GM19035 (cell line): ENCODE data around the gene PLCG1.

Experiments used
- ATAC-seq: cut with Tn5 transposase; IDR thresholded peaks from one replicate; pipeline ENCODE4 v1.9.1; 2021; ENCODE audit not compliant: unreplicated experiment

The PLCG1 gene

DNA sequence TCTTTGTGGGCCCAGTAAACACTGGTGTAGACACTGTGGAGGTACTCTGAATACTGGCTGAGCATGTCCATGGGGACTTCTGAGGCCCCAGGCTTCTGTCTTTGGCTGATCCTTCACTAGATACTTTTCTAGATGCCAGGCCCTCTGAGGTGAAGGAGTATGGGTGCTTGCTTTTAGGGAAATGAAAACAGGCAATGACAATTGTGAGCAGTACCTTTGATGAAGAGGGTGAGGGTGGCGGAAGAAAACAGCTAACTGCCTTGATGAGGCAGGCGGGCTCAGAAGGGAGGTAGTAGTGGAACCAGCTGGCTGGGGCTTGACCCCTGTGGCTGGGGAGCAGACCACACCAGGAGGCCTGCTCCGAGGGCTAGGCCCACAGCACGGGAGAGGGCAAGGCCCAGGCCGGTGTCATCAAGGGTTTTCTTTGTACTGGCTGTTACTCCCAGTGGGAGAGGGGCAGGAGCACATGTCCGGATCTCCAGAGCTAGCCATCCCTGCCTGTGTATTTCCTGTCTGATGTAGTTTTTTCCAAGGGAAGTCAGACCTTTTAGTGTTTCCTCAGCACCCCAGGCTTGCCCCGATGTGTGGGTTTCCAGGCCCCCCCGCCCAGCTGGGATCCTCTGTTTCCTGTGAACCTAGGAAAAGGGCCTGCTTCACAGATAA, 3.9 kb downstream of the PLCG1 start:
- ATAC-seq = no peak

DNA sequence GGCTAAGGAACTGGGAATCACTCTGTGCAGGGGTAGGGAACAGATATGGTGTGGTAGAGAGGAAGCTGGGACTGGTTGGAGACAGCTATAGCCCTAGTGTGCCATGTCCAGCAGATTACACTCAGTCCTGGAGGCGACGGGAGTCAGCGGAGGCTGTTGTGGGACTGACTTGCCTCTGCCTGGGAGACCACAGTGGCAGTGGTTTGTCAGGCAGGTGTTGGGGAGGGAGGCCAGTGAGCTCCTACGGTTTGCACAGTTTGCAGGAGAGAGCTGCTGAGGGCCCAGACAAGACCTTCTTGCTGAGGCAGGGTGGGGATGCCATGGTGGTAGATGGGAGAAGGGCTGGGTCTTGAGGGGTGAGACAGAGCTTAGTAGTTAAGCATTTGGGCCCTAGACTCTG, 4.9 kb downstream of the PLCG1 start:
- no peak for ATAC-seq

DNA sequence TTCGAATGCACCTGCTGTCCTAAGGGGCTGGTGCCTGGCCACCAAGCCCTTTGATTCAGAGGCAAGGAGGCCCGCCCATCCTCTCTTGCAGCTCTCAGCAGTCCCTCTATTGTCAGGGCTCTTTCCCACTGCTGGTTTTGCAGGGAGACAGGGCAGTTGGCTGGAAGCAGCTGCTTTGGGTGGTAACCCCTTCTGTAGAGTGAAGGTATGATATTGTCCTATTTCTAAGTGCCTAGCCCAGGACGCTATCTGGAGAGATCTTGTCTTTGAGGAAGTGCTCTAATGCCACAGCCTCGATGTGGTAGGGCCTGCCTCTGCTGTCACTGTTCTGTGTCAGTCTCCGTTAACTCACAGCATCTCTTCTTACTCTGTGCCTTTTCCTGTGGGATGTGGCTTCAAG, 5.6 kb downstream of the PLCG1 start:
- no peak for ATAC-seq

DNA sequence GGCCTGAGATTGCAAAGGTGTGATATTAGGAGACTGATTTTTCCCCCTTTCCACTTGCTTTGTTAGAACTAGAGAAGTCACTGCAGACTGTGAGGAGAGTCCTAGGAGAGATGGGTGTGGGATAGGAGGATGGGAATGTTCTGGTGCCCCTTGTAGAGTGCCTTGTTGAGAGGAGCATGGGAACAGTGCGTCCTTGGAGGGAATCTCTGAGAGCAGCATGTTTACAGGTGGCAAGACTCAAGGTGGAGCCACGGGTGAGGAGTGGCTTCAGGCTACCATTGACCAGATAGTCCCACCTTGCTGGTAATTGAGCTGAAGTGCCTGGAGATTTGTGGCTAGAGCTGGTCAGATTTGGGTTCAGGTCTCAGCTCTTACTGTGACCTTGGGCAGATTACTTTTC, 6.0 kb downstream of the PLCG1 start:
- ATAC-seq = no peak

DNA sequence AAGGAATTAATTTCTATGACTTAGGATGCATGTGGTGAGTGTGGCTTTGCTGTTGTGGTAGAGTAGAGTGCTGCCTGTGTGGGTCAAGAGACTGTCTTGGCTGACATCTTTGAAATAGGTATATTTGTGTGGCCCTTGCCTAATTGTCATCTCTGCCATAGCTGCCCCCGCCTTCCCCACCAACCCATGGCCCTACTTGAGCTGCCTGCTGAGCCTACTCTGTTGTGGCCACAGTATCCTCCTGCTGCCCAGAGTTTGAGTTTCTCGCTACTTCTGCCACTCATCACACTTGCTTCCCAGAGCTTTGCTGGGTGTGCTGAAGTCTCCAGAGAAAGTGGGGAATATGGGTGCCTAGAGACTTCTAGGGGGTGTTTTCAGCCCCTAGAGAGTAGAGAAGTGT, 8.0 kb downstream of the PLCG1 start:
- ATAC-seq = no peak

DNA sequence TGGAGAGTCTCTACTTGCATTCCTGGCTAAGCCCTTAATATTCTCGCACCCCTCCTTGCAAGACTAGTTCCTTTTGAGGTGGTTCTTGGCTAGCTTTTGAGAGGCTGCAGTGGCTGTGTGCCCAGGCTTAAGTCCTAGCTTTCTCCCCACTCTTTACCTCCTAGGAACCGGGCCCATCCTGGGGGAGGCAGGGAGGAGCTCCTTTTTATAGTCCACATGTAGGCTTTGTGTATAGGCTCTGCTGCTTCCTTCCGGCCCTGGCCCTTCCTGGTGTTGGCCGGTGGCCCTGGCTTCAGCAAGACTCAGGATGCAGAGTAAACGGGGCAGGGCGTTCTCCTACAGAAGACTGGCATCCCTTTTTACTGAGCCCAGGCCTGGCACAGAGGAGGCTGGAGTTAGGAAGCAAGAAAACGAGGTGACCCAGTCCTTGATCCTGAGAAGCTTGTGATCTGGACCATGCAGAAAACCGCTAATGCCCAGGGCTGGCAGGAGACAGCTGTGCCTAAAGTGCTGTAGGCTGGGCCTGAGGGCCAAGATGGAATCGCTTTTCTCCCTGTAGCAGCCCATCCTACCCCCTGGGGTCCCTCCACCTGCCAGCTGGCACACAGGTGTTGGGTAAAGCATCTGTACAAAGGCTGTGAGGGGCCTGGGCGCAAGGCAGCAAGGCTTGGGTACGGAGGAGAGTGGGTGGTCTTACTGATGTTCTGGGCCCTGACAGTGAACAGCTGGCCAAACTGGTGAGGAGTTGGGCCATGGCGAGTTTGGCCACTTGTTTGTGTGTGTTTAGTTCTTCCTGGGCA, 8.7 kb downstream of the PLCG1 start:
- ATAC-seq = no peak

DNA sequence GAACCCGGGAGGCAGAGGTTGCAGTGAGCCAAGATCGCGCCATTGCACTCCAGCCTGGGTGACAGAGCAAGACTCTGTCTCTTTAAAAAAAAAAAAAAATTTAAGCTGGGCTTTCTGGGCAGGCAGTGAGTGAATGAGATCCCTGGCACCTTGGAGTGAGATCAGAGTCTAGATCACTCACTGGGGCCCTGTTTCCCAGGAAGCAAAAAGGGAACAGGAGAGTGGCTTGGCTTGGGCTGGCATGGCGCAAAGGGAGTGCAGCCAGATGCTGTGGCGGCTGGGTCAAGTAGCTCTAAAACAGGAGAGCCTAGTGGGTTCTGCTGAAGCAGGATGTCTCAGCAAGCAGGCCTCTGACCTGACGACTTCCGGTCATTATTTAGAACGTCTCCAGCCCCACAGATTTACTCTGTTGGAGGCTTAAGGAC, 10.4 kb downstream of the PLCG1 start:
- ATAC-seq = no peak

DNA sequence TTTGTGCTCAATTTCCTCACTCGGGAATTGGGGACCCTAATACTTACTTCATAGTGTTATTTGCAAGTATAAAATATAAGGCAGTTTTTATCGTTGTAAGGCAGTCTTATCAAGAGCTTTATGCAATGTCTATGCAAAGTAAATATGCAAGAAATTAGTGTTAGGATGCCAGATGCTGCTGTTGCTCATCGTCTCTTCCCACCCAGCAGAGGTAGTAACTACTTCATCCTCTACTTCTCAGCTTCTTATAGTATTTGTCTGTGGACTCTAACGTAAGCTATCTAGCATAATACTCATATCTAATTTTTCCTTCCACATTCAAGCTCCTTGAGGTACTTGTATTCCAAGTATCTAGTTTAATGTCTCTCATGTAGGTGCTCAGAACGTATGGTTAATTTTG, 11.6 kb downstream of the PLCG1 start:
- no peak for ATAC-seq

DNA sequence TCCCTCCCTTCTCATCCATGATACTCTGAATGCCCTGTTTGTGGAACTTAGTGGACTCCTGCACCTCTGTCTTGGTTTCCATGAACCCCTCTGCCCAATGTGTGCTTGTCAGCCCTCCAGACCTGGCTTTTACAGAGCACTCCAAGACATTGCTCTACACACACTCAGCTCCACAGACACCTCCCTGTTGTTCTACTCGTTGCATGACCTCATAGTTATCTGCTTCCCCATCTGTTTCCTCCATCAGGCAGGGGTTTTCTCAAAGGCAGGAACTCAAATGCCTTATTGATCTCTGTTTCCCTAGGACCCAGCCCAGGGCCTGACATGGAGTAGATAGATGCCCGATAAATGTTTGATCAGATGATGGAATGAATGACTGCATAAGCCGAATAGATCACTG, 13.3 kb downstream of the PLCG1 start:
- no peak for ATAC-seq

DNA sequence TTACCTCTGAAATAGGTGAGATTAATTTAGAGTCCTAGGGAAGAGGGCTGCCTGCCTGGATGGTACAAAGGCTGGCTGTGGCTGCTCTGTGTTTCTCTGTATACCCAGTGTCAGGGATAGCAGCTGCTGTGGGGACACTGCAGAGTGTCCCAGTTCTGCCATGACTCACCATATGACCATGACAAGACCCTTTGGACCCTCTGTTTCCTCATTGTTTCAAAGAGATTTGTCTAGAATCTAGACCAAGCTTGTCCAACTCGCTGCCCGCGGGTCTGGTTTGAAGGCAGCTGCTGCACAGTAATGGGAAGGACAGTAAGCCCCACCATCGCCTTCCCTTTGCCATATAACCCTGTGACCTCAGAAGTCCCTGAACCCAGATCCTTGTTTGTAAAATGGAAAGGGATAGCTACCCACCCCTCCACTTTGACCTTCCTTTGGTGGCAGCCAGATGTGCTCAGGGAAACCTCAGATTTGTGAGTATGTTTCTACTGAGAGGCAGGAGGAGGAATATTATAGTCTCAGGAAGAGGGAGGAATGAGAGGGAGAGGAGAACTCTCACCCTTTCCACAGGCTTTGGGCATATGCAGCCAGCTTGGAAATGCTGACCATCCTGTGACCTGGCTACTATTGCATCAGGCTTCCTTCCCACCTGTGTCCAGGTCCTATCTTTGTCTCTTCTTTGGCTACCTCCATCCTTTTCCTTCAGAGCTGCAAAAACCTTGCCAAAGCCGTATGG, 14.0 kb downstream of the PLCG1 start:
- no peak for ATAC-seq

DNA sequence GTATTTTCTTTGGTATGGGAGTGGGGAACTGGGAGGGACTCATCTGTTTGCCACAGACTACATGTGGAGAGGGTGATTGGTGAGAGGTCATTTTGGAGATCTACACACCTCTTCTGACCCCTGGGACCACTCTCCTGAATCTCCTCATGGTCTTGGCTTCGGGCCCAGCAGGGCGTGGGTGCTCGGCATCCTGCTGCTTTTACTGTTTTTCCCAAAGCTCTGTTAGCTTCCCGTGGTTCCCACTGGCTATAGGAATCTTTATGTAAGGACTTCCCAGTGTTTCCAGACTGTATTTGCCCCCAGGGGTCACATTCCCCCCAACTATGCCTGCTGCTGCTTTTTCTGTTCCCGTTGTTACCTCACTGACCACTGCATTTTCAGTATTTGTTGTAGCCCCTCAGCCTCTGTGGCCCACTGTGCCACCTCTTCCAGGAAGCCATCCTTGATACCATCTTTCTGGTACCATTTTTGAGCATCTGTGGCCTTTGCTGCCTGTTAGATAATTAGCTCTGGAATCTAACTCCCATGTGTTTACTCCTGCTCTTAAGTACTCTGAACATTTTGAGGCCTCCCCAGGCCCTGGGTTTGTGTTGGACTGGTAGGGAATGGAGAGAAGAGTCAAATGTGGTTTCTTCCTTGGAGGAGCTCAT, 14.9 kb downstream of the PLCG1 start:
- ATAC-seq = no peak

DNA sequence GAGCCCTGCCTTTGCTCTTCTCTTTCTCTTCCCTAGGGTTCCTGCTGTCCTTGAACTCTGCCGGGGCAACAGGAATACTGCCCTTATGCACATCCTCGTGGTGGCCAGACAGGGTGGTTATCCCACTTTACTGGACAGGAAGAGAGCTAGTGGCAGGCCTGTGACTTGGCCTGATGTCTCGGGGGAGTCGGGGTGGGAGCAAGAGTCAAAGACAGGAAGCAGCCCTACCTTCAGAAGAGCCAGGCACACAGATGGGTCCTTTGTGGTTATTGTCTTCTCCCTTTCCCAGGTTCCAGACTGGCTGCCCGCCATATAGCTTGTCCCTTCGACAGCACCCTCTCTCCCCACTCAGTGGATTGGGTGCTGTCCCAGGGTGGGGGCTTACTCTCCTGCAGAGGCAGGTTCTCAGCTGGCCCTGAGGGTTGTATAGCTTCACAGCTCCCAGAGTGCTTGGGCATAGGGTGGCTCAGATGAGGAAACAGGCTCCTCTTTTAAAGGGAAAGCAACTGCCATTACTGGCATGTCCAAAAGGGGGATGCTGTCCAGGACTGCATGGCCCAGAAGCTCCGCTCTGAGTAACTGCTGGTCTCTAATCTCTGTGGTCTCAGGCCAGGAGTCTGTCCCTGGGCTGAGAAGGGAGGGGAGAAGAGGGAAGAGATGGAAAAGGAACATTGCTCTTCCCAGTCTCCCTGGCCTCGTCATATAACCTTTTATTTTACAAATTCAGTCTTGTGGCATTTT, 17.3 kb downstream of the PLCG1 start:
- no peak for ATAC-seq

DNA sequence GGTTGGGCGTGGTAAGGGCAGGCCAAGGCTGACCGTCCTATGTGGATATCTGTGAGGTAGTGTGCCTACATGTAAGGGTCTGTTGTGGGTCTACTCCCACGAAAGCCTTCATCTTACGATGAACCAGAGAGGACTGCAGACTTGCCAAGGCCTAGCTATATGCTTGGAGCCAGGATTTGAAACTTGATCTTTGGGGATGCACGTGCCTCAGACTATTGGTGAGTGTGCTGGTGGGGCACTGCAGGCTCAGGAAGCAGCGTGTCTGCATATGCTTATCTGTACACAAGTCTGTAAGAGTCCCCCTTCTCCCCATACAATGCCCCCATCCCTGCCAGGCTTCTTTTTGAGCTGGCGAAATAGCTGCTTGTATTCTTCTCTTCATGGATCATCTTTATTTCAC, 17.9 kb downstream of the PLCG1 start:
- no peak for ATAC-seq

DNA sequence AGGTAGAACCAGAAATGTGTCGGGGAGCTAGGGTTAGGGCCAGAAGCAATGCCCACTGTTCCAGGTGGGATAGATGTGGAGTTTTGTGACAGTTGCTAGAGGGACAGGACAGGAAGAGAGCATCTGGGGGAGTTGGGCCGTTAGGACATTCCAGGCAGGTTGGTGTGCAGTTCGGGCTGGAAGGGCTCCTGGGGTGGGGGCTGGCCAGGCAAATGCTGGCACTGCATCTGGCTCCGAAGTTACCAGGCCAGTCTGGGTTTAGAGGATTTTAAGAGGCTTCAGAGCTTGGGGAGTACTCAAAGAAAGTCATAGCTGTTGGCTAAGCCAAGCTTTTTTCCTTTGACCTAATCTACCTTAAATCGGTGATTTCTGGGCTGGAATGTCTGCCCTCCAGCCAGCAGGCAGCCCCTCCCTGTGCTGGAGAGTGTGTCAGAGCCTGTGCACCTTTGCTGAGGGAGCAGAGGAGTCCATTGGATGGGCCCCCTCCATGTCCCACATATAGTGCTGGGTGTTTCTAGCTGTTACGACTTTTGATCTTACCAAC, 20.8 kb downstream of the PLCG1 start:
- no peak for ATAC-seq

DNA sequence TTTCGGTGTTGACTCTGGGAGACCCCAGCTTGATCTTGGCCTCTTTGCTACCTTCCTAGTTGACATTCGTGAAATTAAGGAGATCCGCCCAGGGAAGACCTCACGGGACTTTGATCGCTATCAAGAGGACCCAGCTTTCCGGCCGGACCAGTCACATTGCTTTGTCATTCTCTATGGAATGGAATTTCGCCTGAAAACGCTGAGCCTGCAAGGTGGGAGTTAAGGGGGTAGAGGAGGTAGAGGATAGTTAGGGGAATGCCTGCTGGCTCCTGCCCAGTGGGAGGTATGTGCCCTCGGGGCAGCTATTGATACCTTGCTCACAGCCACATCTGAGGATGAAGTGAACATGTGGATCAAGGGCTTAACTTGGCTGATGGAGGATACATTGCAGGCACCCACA, 22.2 kb downstream of the PLCG1 start:
- no peak for ATAC-seq

DNA sequence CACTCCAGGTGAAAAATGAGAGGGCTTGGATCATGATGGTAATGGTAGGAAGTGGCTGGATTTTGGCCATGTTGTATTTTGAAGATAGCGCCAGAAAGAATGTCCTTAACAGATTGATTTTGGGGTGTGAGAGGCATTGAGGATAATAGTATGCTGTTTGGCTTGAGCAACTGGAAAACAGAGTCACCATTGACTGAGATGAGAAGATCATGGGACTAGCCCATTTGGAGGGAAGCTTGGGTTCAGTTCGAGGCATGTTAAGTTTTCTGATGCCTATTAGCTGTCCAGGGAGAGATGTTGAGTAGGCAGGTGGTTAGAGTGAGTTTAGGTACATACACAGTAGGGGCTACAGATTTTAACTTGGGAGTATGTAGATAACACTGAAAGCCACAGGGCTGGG, 23.3 kb downstream of the PLCG1 start:
- no peak for ATAC-seq

DNA sequence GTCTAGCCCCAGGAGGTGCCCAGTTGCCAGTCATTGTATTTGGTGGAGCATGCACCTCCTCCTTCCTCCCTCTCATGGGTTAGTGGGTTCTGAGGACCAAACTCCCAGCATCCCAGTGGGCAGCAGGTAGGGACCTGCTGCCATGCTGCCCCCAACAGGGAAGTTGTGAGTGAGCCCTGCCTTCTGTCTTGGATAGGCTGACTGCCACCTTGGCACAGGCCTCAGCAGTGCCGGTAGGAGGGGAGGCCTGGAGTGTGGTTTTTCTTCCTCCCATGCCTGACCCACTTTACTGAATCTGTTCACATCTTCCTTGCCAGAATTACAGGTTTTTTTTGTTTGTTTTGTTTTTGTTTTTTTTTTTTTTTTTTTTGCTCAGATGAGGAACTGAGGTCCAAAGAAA, 24.5 kb downstream of the PLCG1 start:
- no peak for ATAC-seq

DNA sequence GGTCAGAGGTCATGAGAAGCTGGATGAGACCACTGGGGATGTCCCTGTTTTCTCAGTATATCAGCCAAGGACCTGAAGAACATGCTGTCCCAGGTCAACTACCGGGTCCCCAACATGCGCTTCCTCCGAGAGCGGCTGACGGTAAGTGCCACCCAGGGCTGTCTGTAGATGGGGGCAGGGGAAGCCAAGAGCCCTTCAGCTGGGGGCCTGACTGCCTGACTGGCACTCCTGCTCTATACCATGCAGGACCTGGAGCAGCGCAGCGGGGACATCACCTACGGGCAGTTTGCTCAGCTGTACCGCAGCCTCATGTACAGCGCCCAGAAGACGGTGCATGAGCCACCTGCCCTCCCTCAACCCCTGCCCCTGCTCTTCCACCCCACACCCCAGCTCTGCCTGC, 25.1 kb downstream of the PLCG1 start:
- ATAC-seq = no peak

DNA sequence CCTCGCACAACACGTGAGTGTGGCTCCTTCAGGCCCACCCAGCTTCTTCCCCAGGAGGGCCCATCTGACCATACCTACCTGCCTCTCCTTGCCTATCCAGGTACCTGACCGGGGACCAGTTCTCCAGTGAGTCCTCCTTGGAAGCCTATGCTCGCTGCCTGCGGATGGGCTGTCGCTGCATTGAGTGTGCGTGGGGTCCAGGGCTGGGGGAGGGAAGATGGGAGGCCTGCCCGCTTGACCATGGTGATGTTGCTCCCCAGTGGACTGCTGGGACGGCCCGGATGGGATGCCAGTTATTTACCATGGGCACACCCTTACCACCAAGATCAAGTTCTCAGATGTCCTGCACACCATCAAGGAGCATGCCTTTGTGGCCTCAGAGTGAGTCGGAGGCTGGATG, 26.5 kb downstream of the PLCG1 start:
- no peak for ATAC-seq

DNA sequence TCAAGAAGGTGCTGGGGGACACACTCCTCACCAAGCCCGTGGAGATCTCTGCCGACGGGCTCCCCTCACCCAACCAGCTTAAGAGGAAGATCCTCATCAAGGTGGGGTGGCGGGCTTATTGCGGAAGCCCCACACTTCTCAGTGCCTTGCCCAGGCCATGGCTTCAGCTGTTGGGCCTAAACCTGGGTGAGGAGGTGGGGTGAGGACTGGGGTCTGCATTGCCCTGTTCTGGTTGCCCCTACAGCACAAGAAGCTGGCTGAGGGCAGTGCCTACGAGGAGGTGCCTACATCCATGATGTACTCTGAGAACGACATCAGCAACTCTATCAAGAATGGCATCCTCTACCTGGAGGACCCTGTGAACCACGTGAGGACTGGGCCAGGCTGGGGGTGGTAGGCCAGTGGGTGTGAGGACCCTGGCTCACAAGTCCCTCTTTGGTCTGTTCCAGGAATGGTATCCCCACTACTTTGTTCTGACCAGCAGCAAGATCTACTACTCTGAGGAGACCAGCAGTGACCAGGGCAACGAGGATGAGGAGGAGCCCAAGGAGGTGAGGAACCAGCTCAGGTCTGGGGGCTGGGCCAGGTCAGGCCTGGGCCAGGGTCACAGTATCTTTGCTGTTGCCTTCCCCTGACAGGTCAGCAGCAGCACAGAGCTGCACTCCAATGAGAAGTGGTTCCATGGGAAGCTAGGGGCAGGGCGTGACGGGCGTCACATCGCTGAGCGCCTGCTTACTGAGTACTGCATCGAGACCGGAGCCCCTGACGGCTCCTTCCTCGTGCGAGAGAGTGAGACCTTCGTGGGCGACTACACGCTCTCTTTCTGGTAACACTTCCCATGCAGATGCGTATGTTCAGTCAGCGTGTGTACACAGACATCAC, 27.9 kb downstream of the PLCG1 start:
- no peak for ATAC-seq
